ENCODE results near the gene AKT1S1.

DNA sequence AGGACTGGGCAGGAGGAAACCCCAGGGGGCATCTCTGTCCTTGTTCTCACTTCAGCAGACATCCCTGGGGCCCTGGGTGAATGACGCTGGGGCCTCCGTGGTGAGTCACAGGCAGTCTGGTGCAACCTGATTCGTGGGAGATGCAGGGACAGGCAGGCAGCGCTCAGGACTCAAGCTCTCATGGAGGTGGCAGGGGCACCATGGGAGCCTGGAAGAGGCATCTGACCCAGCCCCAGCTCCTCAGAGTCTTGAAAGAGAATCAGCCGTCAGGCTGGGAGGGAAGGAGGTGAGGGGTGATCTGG lies 40.2 kb downstream of the AKT1S1 start:
- TF ChIP-seq, protein P1, sequence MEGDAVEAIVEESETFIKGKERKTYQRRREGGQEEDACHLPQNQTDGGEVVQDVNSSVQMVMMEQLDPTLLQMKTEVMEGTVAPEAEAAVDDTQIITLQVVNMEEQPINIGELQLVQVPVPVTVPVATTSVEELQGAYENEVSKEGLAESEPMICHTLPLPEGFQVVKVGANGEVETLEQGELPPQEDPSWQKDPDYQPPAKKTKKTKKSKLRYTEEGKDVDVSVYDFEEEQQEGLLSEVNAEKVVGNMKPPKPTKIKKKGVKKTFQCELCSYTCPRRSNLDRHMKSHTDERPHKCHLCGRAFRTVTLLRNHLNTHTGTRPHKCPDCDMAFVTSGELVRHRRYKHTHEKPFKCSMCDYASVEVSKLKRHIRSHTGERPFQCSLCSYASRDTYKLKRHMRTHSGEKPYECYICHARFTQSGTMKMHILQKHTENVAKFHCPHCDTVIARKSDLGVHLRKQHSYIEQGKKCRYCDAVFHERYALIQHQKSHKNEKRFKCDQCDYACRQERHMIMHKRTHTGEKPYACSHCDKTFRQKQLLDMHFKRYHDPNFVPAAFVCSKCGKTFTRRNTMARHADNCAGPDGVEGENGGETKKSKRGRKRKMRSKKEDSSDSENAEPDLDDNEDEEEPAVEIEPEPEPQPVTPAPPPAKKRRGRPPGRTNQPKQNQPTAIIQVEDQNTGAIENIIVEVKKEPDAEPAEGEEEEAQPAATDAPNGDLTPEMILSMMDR (IDR thresholded peaks at IDR 0.05) = no peak
- TF ChIP-seq EZH2 (IDR thresholded peaks at IDR 0.05; ENCODE audit: borderline replicate concordance, insufficient read depth, low read depth, low read length, poor library complexity, severe bottlenecking) = no peak
